ENCODE data around the gene CD72.
"Not testable (repeated sequence)": the region's sequence is repeated elsewhere in the genome, so short reads cannot be mapped to it uniquely, and the experiment has no call there.

Gene CD72

GRCh38 chr9:35649431-35650340, 31.5 kb upstream of the CD72 start:
- Histone ChIP-seq H4K20me1 (ENCODE audit: insufficient read depth, low read length) (no peaks in the 10 kb centered on the region), H3K27me3 (replicated peaks; ENCODE audit: insufficient read depth, low read length) (no peaks in the 10 kb centered on the region), H3K79me2 (ENCODE audit: low read length) (no peaks in the 10 kb centered on the region), H3K4me2 (ENCODE audit: low read depth, low read length) (no peak overlapping the region), H3K9me3 (replicated peaks; ENCODE audit: insufficient read depth, low read length) (no peaks in the 10 kb centered on the region), H2AFZ (ENCODE audit: low read length) (no peak overlapping the region), H3K4me1 (ENCODE audit: low read length) (peaks cover 4% of the 10 kb centered on the region), H3K36me3 (replicated peaks; ENCODE audit: insufficient read depth, low read length) (no peaks in the 10 kb centered on the region), H3F3A (ENCODE audit: insufficient read depth, low read length) (no peaks in the 10 kb centered on the region), H3K27ac (ENCODE audit: low read length) (no peak overlapping the region), H3K9ac (ENCODE audit: low read length) (no peak overlapping the region), H3K4me3 (ENCODE audit: low read length) (no peak overlapping the region), H3K9me2 (replicated peaks; ENCODE audit: insufficient read depth, low read length) (no peaks in the 10 kb centered on the region)
- TF ChIP-seq EZH2 (optimal IDR thresholded peaks at IDR 0.05; ENCODE audit: low read depth, low read length) (no peak), EZH2phosphoT487 (IDR thresholded peaks at IDR 0.05; ENCODE audit: low read length) (no peak)
- TF ChIP-seq, protein P1, sequence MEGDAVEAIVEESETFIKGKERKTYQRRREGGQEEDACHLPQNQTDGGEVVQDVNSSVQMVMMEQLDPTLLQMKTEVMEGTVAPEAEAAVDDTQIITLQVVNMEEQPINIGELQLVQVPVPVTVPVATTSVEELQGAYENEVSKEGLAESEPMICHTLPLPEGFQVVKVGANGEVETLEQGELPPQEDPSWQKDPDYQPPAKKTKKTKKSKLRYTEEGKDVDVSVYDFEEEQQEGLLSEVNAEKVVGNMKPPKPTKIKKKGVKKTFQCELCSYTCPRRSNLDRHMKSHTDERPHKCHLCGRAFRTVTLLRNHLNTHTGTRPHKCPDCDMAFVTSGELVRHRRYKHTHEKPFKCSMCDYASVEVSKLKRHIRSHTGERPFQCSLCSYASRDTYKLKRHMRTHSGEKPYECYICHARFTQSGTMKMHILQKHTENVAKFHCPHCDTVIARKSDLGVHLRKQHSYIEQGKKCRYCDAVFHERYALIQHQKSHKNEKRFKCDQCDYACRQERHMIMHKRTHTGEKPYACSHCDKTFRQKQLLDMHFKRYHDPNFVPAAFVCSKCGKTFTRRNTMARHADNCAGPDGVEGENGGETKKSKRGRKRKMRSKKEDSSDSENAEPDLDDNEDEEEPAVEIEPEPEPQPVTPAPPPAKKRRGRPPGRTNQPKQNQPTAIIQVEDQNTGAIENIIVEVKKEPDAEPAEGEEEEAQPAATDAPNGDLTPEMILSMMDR (IDR thresholded peaks at IDR 0.05; ENCODE audit: low read length), result no peak
- DNase-seq, result no peak

DNA sequence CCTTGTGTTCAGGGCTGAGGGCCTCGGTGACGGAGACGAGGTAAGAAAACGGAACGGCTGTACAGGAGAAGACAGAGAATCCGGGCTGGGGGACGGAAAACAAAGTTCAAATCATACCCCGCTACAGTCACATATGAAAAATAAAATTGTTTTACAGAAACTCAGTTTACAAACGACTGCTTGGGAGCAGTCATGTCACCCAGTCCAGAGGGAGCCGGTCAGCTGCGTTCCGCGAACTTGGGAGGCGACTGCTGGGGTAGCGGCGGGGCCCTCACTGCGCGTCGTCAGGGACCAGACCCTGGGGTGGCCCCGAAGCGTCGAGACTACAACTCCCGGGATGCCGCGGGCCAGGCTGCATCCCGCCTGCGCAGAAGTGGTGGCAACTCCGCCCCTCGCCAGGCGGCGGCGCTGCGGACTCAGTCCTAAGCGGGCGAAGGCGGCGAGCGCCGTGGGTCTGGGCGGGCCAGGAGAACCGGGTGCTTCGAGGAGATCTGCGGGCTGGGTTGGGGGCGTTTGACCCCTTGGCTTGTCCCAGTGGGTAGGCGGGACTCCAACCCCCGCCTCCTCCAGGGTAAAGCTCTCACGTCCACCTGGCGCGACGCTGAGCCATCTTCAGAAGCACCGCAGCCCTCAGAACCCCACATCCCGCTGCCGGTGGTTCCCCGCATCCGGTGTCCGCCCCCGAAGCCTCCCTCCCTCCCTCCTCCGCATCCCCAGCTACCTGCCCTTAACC, 28.5 kb upstream of the CD72 start:
- TF ChIP-seq EZH2 (optimal IDR thresholded peaks at IDR 0.05; ENCODE audit: low read depth, low read length), result no peak
- TF ChIP-seq EZH2phosphoT487 (IDR thresholded peaks at IDR 0.05; ENCODE audit: low read length), result no peak
- TF ChIP-seq, protein P1 (IDR thresholded peaks at IDR 0.05; ENCODE audit: low read length), result peak; percentile 86
- Histone ChIP-seq H3K4me3 (ENCODE audit: low read length) (peak overlapping the region; percentile 68), H2AFZ (ENCODE audit: low read length) (peak overlapping the region; percentile 97), H3K4me1 (ENCODE audit: low read length) (peaks cover 4% of the 10 kb centered on the region), H3F3A (ENCODE audit: insufficient read depth, low read length) (no peaks in the 10 kb centered on the region), H3K4me2 (ENCODE audit: low read depth, low read length) (peak overlapping the region; percentile 96), H3K27me3 (replicated peaks; ENCODE audit: insufficient read depth, low read length) (no peaks in the 10 kb centered on the region), H3K9ac (ENCODE audit: low read length) (peak overlapping the region; percentile 54; the same call in 1 of the 2 replicates), H3K9me2 (replicated peaks; ENCODE audit: insufficient read depth, low read length) (no peaks in the 10 kb centered on the region), H3K27ac (ENCODE audit: low read length) (no peak overlapping the region), H3K36me3 (replicated peaks; ENCODE audit: insufficient read depth, low read length) (no peaks in the 10 kb centered on the region), H4K20me1 (ENCODE audit: insufficient read depth, low read length) (no peaks in the 10 kb centered on the region), H3K9me3 (replicated peaks; ENCODE audit: insufficient read depth, low read length) (no peaks in the 10 kb centered on the region), H3K79me2 (ENCODE audit: low read length) (no peaks in the 10 kb centered on the region)
- DNase-seq, result peak; percentile 88

- Histone ChIP-seq H3K9ac (ENCODE audit: low read length) (peak overlapping the region; percentile 54; the same call in 1 of the 2 replicates), H3K79me2 (ENCODE audit: low read length) (no peaks in the 10 kb centered on the region), H3K27me3 (replicated peaks; ENCODE audit: insufficient read depth, low read length) (no peaks in the 10 kb centered on the region), H2AFZ (ENCODE audit: low read length) (peak overlapping the region; percentile 97), H4K20me1 (ENCODE audit: insufficient read depth, low read length) (no peaks in the 10 kb centered on the region), H3K4me3 (ENCODE audit: low read length) (peak overlapping the region; percentile 68), H3K27ac (ENCODE audit: low read length) (no peak overlapping the region), H3K36me3 (replicated peaks; ENCODE audit: insufficient read depth, low read length) (no peaks in the 10 kb centered on the region), H3K4me2 (ENCODE audit: low read depth, low read length) (peak overlapping the region; percentile 96), H3F3A (ENCODE audit: insufficient read depth, low read length) (no peaks in the 10 kb centered on the region), H3K4me1 (ENCODE audit: low read length) (peaks cover 4% of the 10 kb centered on the region), H3K9me2 (replicated peaks; ENCODE audit: insufficient read depth, low read length) (no peaks in the 10 kb centered on the region), H3K9me3 (replicated peaks; ENCODE audit: insufficient read depth, low read length) (no peaks in the 10 kb centered on the region)
- no peak for DNase-seq
- TF ChIP-seq EZH2phosphoT487 (IDR thresholded peaks at IDR 0.05; ENCODE audit: low read length) (no peak), EZH2 (optimal IDR thresholded peaks at IDR 0.05; ENCODE audit: low read depth, low read length) (no peak)
- TF ChIP-seq, protein P1 (IDR thresholded peaks at IDR 0.05; ENCODE audit: low read length), result no peak
Observed at GRCh38 chr9:35646153-35646532, 27.9 kb upstream of the CD72 start.

GRCh38 chr9:35645736-35646135, 27.5 kb upstream of the CD72 start:
- Histone ChIP-seq H2AFZ (ENCODE audit: low read length) (peak overlapping the region; percentile 97), H3K4me3 (ENCODE audit: low read length) (peak overlapping the region; percentile 68)
- H3K27ac ChIP-seq (ENCODE audit: low read length), result not testable (repeated sequence)

More at GRCh38 chr9:35645736-35646135, 27.5 kb upstream of the CD72 start:
- DNase-seq; H3K4me1 ChIP-seq (ENCODE audit: low read length); H4K20me1 ChIP-seq (ENCODE audit: insufficient read depth, low read length); H3F3A ChIP-seq (ENCODE audit: insufficient read depth, low read length); H3K9me3 ChIP-seq (replicated peaks; ENCODE audit: insufficient read depth, low read length); H3K79me2 ChIP-seq (ENCODE audit: low read length); H3K27me3 ChIP-seq (replicated peaks; ENCODE audit: insufficient read depth, low read length); H3K9me2 ChIP-seq (replicated peaks; ENCODE audit: insufficient read depth, low read length); H3K36me3 ChIP-seq (replicated peaks; ENCODE audit: insufficient read depth, low read length); H3K9ac ChIP-seq (ENCODE audit: low read length): not testable (repeated sequence)
- peak overlapping the region; percentile 96; the same call in 1 of the 2 replicates for H3K4me2 ChIP-seq (ENCODE audit: low read depth, low read length)
